ENCODE results near the gene NEK3. TPM values are rescaled to one million over a fixed set of nuclear protein-coding genes. Genes with fewer than 3 reads are reported as not detected.
"Not testable (repeated sequence)": the region's sequence is repeated elsewhere in the genome, so short reads cannot be mapped to it uniquely, and the experiment has no call there.

NEK3 gene
- total and polyA plus RNA-seq, 2 donors = 8.1 to 41.9 TPM

GRCh38 chr13:52195401-52195837, 36.0 kb upstream of the NEK3 start:
- Histone ChIP-seq H3K27me3 (ENCODE audit: control insufficient read depth in 2 of 2, insufficient read depth in 1 of 2, low read length in 1 of 2) (peaks cover 0 to 7% of the 10 kb centered on the region in 2 donors), H3K4me1 (ENCODE audit: control insufficient read depth in 2 of 2, insufficient read depth in 2 of 2, low read length in 2 of 2) (peaks cover 0 to 10% of the 10 kb centered on the region in 2 donors), H3K27ac (ENCODE audit: low read depth in 1 of 2, low read length in 1 of 2) (no peak overlapping the region), H3K4me3 (ENCODE audit: low read length in 2 of 2) (peak overlapping the region; percentile 86 to 92), H3K36me3 (ENCODE audit: control insufficient read depth in 2 of 2, insufficient read depth in 2 of 2, low read length in 1 of 2) (no peaks in the 10 kb centered on the region), H3K9me3 (ENCODE audit: control insufficient read depth in 2 of 2, insufficient read depth in 1 of 2, low read length in 1 of 2) (no peaks in the 10 kb centered on the region)
- 12% methylated on average over 34 of the region's 34 CpGs for WGBS
- peak in 6 of 9 donors; percentile 12 to 70 (median 35) for DNase-seq (ENCODE audit: low read depth in 6 of 9, low spot score in 9 of 9)

GRCh38 chr13:52194184-52194868, 34.9 kb upstream of the NEK3 start:
- H3K9me3 ChIP-seq (ENCODE audit: control insufficient read depth in 2 of 2, insufficient read depth in 1 of 2, low read length in 1 of 2) = no peaks in the 10 kb centered on the region
- peak overlapping the region; percentile 86 to 92 for H3K4me3 ChIP-seq (ENCODE audit: low read length in 2 of 2)
- H3K4me1 ChIP-seq (ENCODE audit: control insufficient read depth in 2 of 2, insufficient read depth in 2 of 2, low read length in 2 of 2) = peaks cover 0 to 10% of the 10 kb centered on the region in 2 donors
- H3K27me3 ChIP-seq (ENCODE audit: control insufficient read depth in 2 of 2, insufficient read depth in 1 of 2, low read length in 1 of 2) = peaks cover 0 to 7% of the 10 kb centered on the region in 2 donors
- DNase-seq (ENCODE audit: low read depth in 6 of 9, low spot score in 9 of 9) = peak; percentile 76 to 94 (median 85)
- H3K36me3 ChIP-seq (ENCODE audit: control insufficient read depth in 2 of 2, insufficient read depth in 2 of 2, low read length in 1 of 2) = no peaks in the 10 kb centered on the region
- peak overlapping the region; percentile 93 to 95 for H3K27ac ChIP-seq (ENCODE audit: low read depth in 1 of 2, low read length in 1 of 2)
- WGBS = under 1% methylated on average over 47 of the region's 47 CpGs

GRCh38 chr13:52193587-52194183, 34.3 kb upstream of the NEK3 start:
- peak overlapping the region; percentile 93 to 95 for H3K27ac ChIP-seq (ENCODE audit: low read depth in 1 of 2, low read length in 1 of 2)

GRCh38 chr13:52187424-52188187, 28.2 kb upstream of the NEK3 start:
- H3K4me3 ChIP-seq (ENCODE audit: low read length in 2 of 2); H3K4me1 ChIP-seq (ENCODE audit: control insufficient read depth in 2 of 2, insufficient read depth in 2 of 2, low read length in 2 of 2); H3K27me3 ChIP-seq (ENCODE audit: control insufficient read depth in 2 of 2, insufficient read depth in 1 of 2, low read length in 1 of 2); H3K9me3 ChIP-seq (ENCODE audit: control insufficient read depth in 2 of 2, insufficient read depth in 1 of 2, low read length in 1 of 2): not testable (repeated sequence)
- peak in 2 of 9 donors; percentile 5 to 44 for DNase-seq (ENCODE audit: low read depth in 6 of 9, low spot score in 9 of 9)
- Histone ChIP-seq H3K36me3 (ENCODE audit: control insufficient read depth in 2 of 2, insufficient read depth in 2 of 2, low read length in 1 of 2) (peaks cover 7 to 19% of the 10 kb centered on the region in 2 donors), H3K27ac (ENCODE audit: low read depth in 1 of 2, low read length in 1 of 2) (peak overlapping the region in 1 of 2 donors; percentile 67)
- WGBS = 47% methylated on average over 4 of the region's 4 CpGs

More at GRCh38 chr13:52193587-52194183, 34.3 kb upstream of the NEK3 start:
- Histone ChIP-seq H3K4me3 (ENCODE audit: low read length in 2 of 2) (peak overlapping the region; percentile 86 to 92), H3K4me1 (ENCODE audit: control insufficient read depth in 2 of 2, insufficient read depth in 2 of 2, low read length in 2 of 2) (peaks cover 0 to 10% of the 10 kb centered on the region in 2 donors)
- peak in 4 of 9 donors; percentile 21 to 56 (median 32) for DNase-seq (ENCODE audit: low read depth in 6 of 9, low spot score in 9 of 9)
- H3K27me3 ChIP-seq (ENCODE audit: control insufficient read depth in 2 of 2, insufficient read depth in 1 of 2, low read length in 1 of 2); H3K9me3 ChIP-seq (ENCODE audit: control insufficient read depth in 2 of 2, insufficient read depth in 1 of 2, low read length in 1 of 2); H3K36me3 ChIP-seq (ENCODE audit: control insufficient read depth in 2 of 2, insufficient read depth in 2 of 2, low read length in 1 of 2): not testable (repeated sequence)
- under 1% methylated on average over 14 of the region's 14 CpGs for WGBS

- no peak for DNase-seq (ENCODE audit: low read depth in 6 of 9, low spot score in 9 of 9)
- WGBS = 96% methylated on average over 1 of the region's 1 CpG
- no peaks in the 10 kb centered on the region for H3K9me3 ChIP-seq (ENCODE audit: control insufficient read depth in 2 of 2, insufficient read depth in 1 of 2, low read length in 1 of 2)
- no peak overlapping the region for H3K4me3 ChIP-seq (ENCODE audit: low read length in 2 of 2)
- peaks cover 11 to 19% of the 10 kb centered on the region in 2 donors for H3K36me3 ChIP-seq (ENCODE audit: control insufficient read depth in 2 of 2, insufficient read depth in 2 of 2, low read length in 1 of 2)
- peak overlapping the region in 1 of 2 donors; percentile 67 for H3K27ac ChIP-seq (ENCODE audit: low read depth in 1 of 2, low read length in 1 of 2)
- H3K4me1 ChIP-seq (ENCODE audit: control insufficient read depth in 2 of 2, insufficient read depth in 2 of 2, low read length in 2 of 2) = peaks cover 0 to 6% of the 10 kb centered on the region in 2 donors
- no peaks in the 10 kb centered on the region for H3K27me3 ChIP-seq (ENCODE audit: control insufficient read depth in 2 of 2, insufficient read depth in 1 of 2, low read length in 1 of 2)
Observed at GRCh38 chr13:52187029-52187423, 27.6 kb upstream of the NEK3 start.

GRCh38 chr13:52181316-52181954, 22.0 kb upstream of the NEK3 start:
- H3K36me3 ChIP-seq (ENCODE audit: control insufficient read depth in 2 of 2, insufficient read depth in 2 of 2, low read length in 1 of 2) = peaks cover 24 to 37% of the 10 kb centered on the region in 2 donors
- 52% methylated on average over 5 of the region's 5 CpGs for WGBS

GRCh38 chr13:52179925-52180324, 20.5 kb upstream of the NEK3 start:
- Histone ChIP-seq H3K4me3 (ENCODE audit: low read length in 2 of 2) (no peak overlapping the region), H3K9me3 (ENCODE audit: control insufficient read depth in 2 of 2, insufficient read depth in 1 of 2, low read length in 1 of 2) (no peaks in the 10 kb centered on the region), H3K27ac (ENCODE audit: low read depth in 1 of 2, low read length in 1 of 2) (no peak overlapping the region), H3K36me3 (ENCODE audit: control insufficient read depth in 2 of 2, insufficient read depth in 2 of 2, low read length in 1 of 2) (peaks cover 24 to 38% of the 10 kb centered on the region in 2 donors), H3K4me1 (ENCODE audit: control insufficient read depth in 2 of 2, insufficient read depth in 2 of 2, low read length in 2 of 2) (no peaks in the 10 kb centered on the region), H3K27me3 (ENCODE audit: control insufficient read depth in 2 of 2, insufficient read depth in 1 of 2, low read length in 1 of 2) (no peaks in the 10 kb centered on the region)
- DNase-seq (ENCODE audit: low read depth in 6 of 9, low spot score in 9 of 9) = no peak
- 53% methylated on average over 2 of the region's 2 CpGs for WGBS

More at GRCh38 chr13:52181316-52181954, 22.0 kb upstream of the NEK3 start:
- not testable (repeated sequence) for H3K27ac ChIP-seq (ENCODE audit: low read depth in 1 of 2, low read length in 1 of 2); H3K9me3 ChIP-seq (ENCODE audit: control insufficient read depth in 2 of 2, insufficient read depth in 1 of 2, low read length in 1 of 2); H3K4me1 ChIP-seq (ENCODE audit: control insufficient read depth in 2 of 2, insufficient read depth in 2 of 2, low read length in 2 of 2); DNase-seq (ENCODE audit: low read depth in 6 of 9, low spot score in 9 of 9); H3K4me3 ChIP-seq (ENCODE audit: low read length in 2 of 2); H3K27me3 ChIP-seq (ENCODE audit: control insufficient read depth in 2 of 2, insufficient read depth in 1 of 2, low read length in 1 of 2)

- H3K27ac ChIP-seq (ENCODE audit: low read depth in 1 of 2, low read length in 1 of 2) = no peak overlapping the region
- no peaks in the 10 kb centered on the region for H3K27me3 ChIP-seq (ENCODE audit: control insufficient read depth in 2 of 2, insufficient read depth in 1 of 2, low read length in 1 of 2)
- no peaks in the 10 kb centered on the region for H3K9me3 ChIP-seq (ENCODE audit: control insufficient read depth in 2 of 2, insufficient read depth in 1 of 2, low read length in 1 of 2)
- no peak overlapping the region for H3K4me3 ChIP-seq (ENCODE audit: low read length in 2 of 2)
- no peak for DNase-seq (ENCODE audit: low read depth in 6 of 9, low spot score in 9 of 9)
- WGBS = 97% methylated on average over 2 of the region's 2 CpGs
- H3K36me3 ChIP-seq (ENCODE audit: control insufficient read depth in 2 of 2, insufficient read depth in 2 of 2, low read length in 1 of 2) = peaks cover 22 to 41% of the 10 kb centered on the region in 2 donors
- no peaks in the 10 kb centered on the region for H3K4me1 ChIP-seq (ENCODE audit: control insufficient read depth in 2 of 2, insufficient read depth in 2 of 2, low read length in 2 of 2)
Observed at GRCh38 chr13:52177276-52177675, 17.9 kb upstream of the NEK3 start.

All from thymus (tissue), 11 donors.